Activated CD4-positive, alpha-beta T cell treated with anti-CD3 and anti-CD28 coated beads for 1 hour (primary cell): Measurements from ENCODE around the gene LAMTOR1.
A peak's percentile ranks its signal among the peaks of the same experiment; 100 is the strongest.

ENCODE experiments used
- DNase-seq: peaks from one replicate; pipeline ENCODE4 v3.0.0-alpha.2; 2020

Gene LAMTOR1

GRCh38 chr11:72080326-72081183 lies 22.5 kb downstream of the LAMTOR1 start, which contains the start of the genes LRRC51 and NUMA1:
Gene LRRC51, plus strand, starts transcription at chr11:72080850. Its CDS starts 8,234 bp downstream, at chr11:72089084.
Gene NUMA1, minus strand, starts transcription at chr11:72080542. Its CDS starts 44,599 bp downstream, at chr11:72035943.
- DNase-seq: peak; percentile 98

DNA sequence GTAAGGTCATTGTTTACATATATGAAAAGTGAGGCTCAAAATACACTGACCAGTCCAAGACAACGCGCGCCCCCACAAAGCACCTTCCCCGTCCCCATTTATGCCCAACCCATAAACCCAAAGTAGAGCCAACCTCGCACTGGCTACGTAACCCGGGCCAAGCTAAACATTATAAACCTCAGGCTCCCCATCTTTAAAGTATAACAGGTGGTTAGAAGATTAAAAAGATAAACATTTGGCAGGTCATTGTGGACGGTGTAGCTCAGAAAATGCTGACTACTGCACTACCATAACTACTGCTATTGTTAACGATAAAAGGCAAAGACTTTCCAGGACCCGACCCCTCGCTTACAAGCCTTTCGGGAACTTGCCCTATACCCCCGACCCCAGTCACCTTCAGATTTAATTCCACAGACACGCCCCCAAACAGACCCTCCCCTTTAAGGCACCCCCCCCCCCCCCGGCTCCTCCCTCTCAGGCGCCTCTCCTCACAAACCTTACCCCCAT lies 23.2 kb downstream of the LAMTOR1 start:
- DNase-seq: no peak

DNA sequence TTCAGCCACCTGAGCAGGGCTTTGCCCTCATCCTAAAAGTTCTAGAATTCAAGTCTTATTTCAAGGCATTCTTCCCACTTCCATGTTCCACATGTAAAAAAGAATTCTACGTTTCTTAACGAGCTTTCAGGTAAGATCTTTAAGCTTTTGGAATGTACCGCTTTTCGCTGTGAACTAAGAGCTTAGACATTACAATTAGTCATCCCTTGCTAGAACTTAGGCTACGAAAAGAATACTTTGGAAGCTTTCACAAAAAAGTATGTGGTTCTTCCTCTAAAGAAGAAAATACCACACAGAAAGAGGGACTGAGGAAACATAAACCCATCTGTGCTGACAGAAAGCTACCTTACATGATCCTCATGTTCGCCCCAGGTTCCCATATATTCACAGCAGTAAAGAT lies 24.6 kb downstream of the LAMTOR1 start:
- DNase-seq: no peak

GRCh38 chr11:72075756-72076155 lies 27.3 kb downstream of the LAMTOR1 start:
- no peak for DNase-seq

- DNase-seq: no peak
These were observed 28.0 kb downstream of the LAMTOR1 start for GRCh38 chr11:72075109-72075508.

- no peak for DNase-seq
These were observed 30.7 kb downstream of the LAMTOR1 start for GRCh38 chr11:72072348-72072747.

DNA sequence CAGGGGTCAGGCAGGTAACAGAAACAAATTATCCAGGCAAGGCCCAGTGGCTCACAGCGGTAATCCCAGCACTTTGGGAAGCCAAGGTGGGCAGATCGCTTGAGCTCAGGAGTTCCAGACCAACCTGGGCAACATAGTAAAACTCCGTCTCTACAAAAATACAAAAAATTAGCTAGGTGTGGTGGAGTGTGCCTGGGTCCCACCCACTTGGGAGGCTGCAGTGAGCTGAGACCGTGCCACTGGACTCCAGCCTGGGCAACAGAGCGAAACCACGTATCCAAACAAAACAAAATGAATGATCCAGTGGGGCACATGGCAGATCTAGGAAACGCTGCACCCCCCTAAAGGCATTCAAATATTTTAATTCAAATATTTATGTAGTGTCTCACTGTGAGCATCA lies 32.6 kb downstream of the LAMTOR1 start:
- DNase-seq: no peak

DNA sequence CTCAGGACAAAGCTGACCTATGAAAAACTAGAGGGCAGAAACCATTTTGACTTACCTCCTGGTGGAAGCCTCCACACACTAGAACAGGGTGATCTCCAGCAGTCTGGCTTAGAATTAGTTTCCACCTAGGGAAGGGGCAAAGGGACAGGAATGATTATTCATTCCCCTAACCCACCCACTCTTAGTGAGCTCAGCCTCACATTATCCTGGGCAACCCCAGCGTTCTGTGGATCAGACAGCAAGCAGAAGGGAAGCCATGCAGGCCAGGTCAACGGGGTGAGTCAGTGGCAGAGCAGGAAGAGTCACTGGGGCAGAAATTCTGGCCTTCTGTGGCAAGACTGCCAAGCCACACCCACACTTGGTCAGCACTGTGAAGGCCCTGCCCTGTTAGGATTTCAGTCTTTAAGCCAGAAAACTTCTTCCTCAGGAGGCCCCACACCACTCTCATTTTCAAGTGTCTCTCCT lies 33.3 kb downstream of the LAMTOR1 start:
- no peak for DNase-seq

- no peak for DNase-seq
These were observed 33.9 kb downstream of the LAMTOR1 start for GRCh38 chr11:72069200-72069599.

DNA sequence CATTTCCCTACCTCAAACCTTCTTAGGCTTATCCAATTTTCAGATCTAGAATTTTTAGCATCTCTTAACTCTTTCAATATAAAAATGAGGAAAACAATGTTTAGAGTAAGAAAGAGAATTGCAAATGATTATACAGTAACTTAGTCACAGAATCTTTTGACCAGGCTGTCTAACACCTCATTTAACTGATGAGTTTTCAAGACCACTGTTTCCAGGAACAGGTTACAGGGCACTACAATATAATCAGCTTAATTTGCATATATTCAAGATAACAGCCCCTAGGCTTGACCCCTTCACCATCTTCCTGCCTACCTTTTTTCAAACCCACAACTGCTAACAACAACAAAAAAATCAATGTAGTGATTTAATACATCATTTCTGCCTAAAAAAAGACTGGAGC lies 35.4 kb downstream of the LAMTOR1 start:
- no peak for DNase-seq

DNA sequence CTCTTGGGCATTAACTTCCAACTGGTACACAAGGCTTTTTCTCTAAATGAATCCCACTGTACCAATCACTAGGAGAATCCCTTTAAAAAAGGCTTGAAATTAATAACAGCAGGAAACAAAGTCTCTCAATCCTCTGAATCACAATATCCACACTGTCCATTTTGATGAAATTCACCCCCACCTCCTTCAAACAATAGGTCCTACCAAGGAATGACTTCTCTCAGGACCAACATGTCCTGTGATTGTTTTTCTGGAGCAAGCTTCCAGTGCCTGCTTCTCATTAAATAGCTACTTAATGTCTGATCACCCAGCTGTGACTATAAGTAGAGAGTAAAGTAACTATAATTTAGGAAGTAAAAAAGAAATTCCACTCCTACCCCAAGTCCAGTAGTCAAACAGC lies 35.8 kb downstream of the LAMTOR1 start:
- no peak for DNase-seq

GRCh38 chr11:72066855-72067254 lies 36.2 kb downstream of the LAMTOR1 start:
- DNase-seq: no peak

GRCh38 chr11:72061739-72062396 lies 41.2 kb downstream of the LAMTOR1 start:
- no peak for DNase-seq

DNA sequence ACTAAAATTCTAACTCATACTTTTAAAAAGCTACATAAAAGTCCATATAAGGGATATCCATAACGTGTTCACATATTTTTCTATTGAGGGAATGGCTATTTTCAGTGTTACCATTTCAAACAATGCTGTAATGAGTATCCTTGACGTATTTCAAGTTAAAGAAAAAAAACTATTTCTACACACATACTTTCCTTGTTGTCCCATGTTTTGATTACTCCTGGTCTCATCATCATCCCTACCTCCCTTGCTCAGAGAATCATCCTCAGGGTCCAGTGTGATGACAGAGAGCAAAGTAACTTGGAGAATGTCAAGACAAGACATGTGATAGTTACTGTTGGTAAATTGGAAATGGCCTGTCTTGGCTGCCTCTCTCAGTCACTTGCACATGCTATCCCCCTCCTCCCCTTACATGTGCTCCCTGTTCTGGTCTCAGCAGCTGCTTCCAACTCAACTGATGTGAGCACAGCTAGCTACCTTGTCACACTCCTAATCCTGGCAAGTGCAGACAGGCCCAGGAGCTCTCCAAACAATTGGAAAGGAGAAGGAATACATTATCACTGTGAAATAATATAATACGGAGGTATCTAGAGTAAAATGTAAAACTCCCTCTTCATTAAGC lies 44.6 kb downstream of the LAMTOR1 start:
- DNase-seq: no peak

- DNase-seq: no peak
These were observed 54.2 kb downstream of the LAMTOR1 start for GRCh38 chr11:72048766-72049460.
